GM21447 (cell line): ENCODE measurements around the gene DOCK2.
"Not testable (repeated sequence)": the region's sequence is repeated elsewhere in the genome, so short reads cannot be mapped to it uniquely, and the experiment has no call there.

Source experiments
- ATAC-seq: cut with Tn5 transposase; IDR thresholded peaks from one replicate; pipeline ENCODE4 v1.9.1; 2021; ENCODE audit not compliant: unreplicated experiment

Gene DOCK2

DNA sequence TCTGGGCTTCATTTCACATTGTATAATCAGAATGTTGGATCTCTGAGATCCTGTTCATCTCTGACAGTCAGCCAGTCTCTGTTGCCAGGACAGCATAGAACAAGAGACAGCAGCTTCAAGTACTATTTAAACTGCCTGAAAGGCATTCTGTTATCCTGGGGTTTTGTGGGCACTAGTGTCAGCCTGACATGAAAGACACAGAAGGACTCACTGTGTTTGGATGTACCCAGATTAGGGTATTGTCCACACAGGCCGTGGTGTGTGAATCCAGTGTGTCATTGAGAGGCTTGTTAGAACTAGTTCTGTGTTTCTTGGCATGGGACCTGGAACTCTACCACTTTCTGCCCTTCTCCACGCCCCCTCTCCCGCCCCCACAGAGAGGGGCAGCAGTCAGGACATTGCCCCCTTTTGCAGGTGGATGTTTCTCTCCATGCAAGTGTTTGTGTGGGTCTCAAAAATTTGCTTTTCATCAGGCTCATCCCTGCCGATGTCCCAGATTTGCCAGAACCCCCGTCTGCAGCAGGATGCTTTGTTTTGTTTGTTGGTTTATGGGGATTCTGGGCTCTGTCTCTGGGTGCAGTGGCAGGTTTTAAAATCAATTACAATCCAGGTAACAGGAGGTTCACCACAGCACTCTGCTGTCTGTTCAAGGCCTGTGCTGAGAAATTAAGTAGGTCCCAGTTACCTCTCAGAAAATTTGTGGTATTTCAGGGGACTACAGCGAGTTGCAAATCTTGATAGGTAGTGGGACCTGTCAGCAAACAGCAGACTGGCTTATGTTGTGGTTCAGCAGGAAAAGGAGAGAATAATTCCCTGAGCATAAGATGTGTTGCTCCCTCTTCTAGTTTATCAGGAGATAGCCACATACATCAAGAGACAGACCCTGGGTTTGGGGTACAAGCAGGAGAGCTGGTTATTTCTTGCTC, 144.6 kb downstream of the DOCK2 start:
- no peak for ATAC-seq

GRCh38 chr5:169785771-169786618, 148.9 kb downstream of the DOCK2 start:
- no peak for ATAC-seq

DNA sequence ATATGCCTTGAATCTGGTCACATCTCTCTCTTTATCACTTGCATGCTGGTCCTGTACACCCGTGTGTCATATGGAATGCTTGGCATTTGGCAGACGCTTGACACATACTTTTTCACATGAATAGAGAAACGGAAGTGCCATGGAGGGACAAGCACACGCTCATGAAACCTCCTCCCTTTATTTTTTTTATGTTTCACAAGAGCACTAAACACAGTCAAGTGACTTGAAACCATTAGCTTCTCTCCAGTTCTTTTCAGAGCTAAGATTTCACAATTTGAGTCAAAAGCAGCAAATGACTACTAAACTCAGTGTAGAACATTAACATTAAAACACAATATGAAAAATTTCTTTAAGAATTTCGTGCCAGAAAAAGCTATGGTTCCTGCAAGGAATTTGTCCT, 151.1 kb downstream of the DOCK2 start:
- no peak for ATAC-seq

DNA sequence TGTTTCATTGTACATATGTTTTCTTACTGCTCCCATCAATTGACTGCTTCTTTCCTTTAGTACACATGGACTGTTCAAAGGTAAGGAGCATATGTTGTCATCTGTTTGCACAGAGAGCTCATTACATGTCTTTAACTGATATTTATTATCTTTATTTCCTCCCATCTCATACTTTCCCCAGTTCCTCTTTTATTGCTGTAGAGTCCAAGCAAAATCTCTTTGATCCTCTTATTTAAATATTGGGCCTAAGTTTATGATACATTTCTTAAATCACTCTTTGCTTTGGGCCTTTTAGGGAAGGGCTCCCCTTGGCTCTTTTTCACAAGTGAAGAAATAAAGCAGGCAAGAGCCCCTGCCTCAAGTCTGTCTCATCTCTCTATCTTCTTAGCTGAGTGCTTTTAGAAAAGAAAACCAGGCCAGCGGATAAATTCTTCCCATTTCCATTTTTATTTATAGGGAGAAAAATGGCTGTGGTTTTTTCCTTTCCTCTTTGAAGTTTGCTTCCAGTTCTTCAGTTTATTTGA, 152.4 kb downstream of the DOCK2 start:
- no peak for ATAC-seq

- no peak for ATAC-seq
These were observed 154.2 kb downstream of the DOCK2 start for GRCh38 chr5:169791251-169791650.

GRCh38 chr5:169795338-169795737, 158.3 kb downstream of the DOCK2 start:
- no peak for ATAC-seq

DNA sequence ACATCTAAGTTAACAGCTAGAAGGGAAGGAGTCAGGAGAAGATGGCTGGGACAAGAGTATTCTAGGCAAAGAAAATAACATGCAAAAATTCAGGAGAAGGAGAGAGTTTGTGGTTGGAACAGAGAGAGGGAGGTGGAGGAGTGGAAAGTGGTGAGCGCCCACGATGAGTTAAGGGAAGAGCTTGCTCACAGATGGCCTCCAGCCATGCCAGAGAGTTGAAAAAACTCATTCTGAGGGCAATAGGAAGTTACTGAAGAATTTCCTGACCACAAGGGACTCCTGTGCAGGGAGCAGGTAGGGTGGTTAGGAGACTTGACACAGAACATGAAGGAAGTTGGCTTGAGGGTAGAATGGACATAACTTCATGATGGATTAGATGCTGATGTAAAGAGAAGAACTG, 159.7 kb downstream of the DOCK2 start:
- no peak for ATAC-seq

- ATAC-seq, result no peak
These were observed 160.5 kb downstream of the DOCK2 start for GRCh38 chr5:169797577-169797976.

GRCh38 chr5:169798438-169798837, 161.4 kb downstream of the DOCK2 start:
- no peak for ATAC-seq

- no peak for ATAC-seq
These were observed 162.0 kb downstream of the DOCK2 start for GRCh38 chr5:169798906-169799660.

DNA sequence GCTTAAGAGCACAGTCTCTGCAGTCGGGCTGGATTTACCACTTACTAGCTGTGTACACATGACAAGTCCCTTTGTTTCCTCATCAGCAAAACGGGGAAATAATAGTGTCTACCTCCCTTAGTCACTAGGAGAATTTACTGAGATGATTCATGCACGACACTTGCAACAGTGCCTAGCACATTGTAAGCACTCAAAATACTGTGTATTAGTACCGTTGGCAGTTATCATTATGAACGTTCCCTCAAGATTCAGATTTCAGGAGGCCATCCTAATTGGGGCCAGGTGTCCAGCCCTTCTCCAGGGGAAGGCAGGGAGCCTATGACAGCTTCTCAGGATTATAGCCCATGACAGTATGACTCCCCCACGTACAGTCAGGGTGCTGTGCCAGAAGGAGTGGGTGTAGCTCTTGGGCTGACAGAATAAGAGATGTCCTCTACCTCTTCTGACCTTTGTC, 164.3 kb downstream of the DOCK2 start:
- no peak for ATAC-seq

GRCh38 chr5:169801781-169802180, 164.7 kb downstream of the DOCK2 start:
- no peak for ATAC-seq

DNA sequence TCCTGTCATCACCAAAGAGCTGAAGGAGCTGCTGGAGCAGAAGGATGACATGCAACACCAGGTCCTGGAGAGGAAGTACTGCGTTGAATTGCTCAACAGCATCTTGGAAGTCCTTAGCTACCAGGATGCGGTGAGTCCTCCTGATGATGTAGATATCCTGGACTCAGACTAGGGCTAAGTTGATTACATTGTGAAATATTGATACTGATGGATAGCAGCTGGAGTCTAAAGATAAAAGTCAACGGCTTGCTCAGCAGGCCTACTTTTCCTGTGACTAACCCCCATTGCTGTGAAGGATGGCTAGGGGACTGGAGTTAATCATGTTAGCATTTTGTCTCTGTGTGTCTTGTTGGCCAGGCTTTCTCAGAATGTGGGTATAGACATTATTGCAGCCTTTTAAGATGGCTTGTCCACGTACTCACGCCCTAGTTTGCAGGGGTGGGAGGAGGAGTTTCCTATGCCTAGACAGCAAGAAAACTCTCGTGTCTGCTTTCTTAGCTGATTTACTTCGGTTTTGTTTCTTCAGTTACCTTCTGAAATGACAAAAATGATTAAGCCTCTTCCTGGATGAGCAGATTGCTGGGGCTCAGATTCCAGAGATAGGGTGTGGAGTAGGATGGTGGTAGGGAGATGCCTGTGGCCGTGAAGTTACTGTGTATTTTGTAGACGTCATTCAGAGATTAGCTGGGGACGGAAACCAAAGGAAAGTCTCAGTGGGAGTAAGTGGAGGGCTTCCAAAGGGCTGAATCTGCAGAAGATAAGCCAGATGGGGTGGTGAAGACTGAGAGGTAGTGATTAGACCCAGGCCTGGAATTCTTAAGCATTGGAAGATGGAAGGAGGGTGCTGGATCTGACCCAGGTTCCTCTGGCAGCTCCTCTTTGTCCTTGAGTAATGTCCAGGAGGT, 166.3 kb downstream of the DOCK2 start:
- ATAC-seq, result no peak

DNA sequence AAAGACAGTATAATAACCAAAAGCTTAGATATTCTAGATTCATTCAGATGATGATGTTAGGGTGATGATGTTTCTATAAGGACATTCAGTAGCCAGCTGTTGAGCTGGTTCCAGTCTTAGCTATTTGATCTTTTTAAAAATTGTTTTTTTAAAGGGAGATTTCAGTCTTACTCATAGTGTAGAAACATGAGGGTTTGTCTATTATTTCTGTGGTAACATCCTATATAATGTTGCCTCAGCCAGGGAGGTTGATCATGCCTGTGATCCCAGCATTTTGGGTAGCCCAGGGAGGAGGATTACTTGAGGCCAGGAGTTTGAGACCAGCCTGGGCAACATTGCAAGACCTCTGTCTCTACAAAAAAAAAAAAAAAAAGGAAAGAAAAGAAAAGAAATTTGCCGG, 167.8 kb downstream of the DOCK2 start:
- no peak for ATAC-seq

DNA sequence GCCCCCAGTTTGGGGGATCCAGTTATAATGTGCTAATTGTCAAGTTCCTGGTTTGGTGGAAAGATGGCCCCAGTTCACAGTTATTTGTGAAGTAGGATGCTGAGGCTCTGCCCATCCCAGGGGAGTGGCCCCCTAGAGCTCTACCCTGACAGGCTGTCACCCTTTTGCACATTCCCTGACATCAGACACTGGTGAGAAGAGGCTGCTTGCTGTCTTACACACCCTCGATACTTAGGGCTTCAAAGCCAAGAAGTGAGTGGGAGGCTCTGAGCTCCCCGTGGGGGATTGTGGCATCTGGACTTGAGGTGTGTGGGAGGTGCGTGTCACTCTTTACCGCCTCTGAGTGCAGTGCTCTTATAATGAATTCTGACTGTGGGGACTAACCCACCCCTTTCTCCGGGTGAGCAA, 168.5 kb downstream of the DOCK2 start:
- peak; percentile 85 for ATAC-seq

GRCh38 chr5:169805937-169806700, 169.0 kb downstream of the DOCK2 start:
- ATAC-seq, result peak; percentile 58

DNA sequence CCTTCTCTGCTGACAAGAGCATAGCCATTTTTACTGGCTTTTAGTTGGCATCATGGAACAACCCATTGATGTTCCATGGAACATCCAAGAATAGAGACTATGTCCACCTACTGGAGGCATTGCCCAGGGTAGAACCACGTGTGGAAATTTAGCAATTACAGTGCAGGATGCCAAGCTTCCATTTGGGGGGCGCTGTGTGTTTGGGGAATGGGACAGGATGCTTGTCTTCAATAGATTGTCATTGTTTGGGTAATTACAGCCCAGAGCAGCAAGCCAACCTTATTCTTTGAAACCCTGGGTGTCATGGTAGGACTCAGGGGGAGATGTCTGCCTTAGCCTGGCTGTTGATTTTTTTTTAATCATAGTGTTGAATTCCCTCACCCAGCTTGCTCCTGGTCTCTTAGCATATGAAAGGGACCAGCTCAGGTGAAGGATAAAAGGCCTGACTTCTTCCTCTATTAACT, 171.1 kb downstream of the DOCK2 start:
- no peak for ATAC-seq

DNA sequence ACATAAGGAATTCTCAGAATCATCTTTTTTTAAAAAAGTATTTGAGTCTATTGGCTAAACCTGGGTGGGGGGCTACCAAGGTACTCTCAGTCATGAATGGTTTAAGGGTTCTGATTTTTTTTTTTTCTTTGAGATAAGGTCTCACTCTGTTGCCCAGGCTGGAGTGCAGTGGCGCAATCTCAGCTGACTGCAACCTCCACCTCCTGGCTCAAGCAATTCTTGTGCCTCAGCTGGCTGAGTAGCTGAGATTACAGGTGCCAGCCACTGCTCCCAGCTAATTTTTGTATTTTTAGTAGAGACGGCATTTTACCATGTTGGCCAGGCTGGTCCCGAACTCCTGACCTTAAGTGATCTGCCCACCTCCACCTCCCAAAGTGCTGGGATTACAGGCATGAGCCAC, 171.8 kb downstream of the DOCK2 start:
- not testable (repeated sequence) for ATAC-seq

DNA sequence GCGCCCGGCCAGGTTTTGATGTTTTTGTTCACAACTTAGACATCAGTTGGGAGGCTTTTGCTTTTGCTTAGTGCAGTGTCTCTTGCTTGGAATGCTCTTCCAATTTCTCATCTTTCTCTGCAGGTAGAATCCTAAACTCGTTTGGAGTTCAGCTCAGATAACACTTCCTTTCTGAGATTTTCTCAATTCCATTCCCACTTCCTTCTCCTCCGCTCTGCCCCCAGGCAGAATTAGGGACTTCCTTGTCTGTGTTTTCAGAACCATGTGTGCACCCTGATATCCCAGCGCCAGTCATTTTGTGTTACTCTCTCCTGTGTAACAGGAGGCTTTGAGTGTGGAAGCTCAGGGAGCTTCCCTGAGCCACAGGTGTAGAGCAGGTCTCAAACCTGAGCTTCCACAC, 172.2 kb downstream of the DOCK2 start:
- ATAC-seq, result no peak
